ENCODE measurements around the gene VPS26C.
A peak's percentile ranks its signal among the peaks of the same experiment; 100 is the strongest.

VPS26C gene

DNA sequence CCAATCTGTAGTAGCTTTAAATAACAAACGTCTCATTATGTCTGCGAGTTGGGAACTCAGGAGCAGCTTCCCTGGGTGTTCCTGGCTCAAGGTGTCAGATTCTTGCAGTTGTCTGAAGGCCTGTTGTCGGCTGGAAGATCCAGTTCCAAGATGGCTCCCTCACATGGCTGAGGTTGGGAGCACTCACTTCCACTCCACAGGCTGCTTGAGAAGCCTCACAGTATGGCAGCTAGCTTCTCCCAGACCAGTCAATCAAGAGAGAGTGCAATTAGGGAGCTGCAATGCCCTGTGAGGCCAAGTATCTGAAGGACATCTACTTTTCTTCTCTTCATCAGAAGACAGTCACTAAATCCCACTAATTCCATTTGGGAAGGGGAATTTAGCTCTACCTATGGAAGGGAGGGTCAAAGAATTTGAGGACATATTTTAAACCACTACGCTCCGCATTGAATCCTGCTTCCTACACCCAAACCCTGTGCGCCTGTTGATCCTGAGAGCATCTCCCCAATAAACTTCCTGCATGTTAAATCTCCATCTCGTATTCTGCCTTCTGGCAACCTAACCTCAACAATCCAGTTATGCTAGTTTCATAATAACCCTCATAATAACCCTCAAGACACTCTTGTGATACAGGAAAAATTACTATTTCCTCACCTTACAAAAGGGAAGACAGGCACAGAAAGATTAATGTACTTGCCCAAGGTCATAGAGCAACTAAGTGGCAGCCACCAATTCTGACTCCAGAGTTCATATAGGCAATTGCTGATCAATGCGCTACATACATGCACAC, 3.6 kb upstream of the VPS26C start:
- H3K27ac ChIP-seq, result peak overlapping the region; percentile 19; the same call in 1 of the 2 replicates
- TF ChIP-seq ZFX (IDR thresholded peaks at IDR 0.05), result no peak
- TF ChIP-seq, protein P1, sequence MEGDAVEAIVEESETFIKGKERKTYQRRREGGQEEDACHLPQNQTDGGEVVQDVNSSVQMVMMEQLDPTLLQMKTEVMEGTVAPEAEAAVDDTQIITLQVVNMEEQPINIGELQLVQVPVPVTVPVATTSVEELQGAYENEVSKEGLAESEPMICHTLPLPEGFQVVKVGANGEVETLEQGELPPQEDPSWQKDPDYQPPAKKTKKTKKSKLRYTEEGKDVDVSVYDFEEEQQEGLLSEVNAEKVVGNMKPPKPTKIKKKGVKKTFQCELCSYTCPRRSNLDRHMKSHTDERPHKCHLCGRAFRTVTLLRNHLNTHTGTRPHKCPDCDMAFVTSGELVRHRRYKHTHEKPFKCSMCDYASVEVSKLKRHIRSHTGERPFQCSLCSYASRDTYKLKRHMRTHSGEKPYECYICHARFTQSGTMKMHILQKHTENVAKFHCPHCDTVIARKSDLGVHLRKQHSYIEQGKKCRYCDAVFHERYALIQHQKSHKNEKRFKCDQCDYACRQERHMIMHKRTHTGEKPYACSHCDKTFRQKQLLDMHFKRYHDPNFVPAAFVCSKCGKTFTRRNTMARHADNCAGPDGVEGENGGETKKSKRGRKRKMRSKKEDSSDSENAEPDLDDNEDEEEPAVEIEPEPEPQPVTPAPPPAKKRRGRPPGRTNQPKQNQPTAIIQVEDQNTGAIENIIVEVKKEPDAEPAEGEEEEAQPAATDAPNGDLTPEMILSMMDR (conservative IDR thresholded peaks at IDR 0.05), result no peak

DNA sequence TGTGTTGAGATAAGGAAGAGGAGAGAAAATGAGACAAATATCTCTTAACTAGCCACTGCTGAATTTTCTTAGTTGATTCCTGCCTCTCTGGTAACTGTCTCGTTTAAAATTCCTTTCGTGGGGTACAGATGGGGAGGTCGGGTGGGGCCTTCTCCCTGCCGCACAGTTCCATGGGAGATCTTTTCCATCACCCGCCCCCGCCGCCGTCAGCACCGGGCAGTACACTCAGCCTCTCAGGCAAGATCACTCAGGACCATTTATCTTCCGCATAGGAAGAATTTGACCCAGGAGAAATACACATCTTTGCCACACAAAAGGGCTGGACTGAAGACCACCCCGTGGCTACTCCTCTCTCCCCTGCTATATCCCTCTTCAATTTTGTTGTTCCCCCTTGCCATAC, 2.3 kb upstream of the VPS26C start:
- no peak overlapping the region for H3K27ac ChIP-seq
- TF ChIP-seq, protein P1 (conservative IDR thresholded peaks at IDR 0.05), result no peak
- no peak for TF ChIP-seq ZFX (IDR thresholded peaks at IDR 0.05)

DNA sequence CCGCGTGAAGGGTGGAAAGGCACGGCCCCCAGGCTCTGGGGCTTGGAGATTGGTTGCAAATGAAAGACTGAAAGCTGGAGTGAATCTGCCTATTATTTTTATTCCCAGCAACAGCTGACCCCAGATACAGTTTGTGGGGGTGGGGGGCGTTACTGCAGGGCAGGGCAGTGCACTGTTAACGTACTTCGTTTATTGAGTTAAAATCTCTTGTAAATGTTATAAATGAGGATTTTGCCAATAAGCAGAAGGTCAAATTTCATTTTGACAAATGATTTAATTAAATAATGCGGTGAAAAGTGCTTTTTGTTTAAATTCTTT, 1.0 kb upstream of the VPS26C start:
- peak overlapping the region; percentile 95 for H3K27ac ChIP-seq

DNA sequence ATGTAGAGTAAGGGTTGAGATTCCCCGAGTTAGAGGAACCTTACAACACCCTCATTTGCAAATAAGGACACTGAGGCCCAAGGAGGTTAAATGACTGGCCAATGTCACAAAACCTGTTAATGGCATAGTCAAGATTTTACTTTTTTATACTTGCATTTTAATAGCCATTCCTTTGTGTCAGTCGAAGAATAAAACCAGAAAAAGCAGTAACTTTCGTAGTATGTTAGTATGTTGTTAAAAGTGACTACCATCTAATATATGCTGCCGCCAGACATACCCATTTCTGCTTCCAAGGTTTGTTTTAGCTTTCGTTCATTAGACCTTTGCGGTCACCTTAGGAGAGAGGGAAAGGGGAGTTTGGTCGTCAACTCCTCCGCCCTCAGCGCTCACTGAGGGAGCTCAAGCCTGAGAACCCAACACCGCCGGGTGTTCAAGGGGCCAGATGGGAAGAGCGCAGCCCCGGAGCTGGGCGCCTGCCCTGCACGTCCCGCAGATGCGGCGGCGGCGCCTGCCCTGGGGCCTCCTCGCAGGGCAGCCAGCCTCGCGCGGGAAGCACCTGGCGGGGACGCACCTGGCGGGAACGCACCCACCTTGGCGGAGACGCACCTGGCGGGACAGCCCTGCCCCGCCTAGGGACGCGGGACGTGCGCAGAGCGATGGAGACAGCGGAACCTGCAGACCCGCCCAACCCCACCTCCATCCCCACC, 466 bp downstream of the VPS26C start:
- TF ChIP-seq, protein P1 (conservative IDR thresholded peaks at IDR 0.05), result no peak
- TF ChIP-seq ZFX (IDR thresholded peaks at IDR 0.05), result peak; percentile 33; the same call in 1 of the 2 replicates
- H3K27ac ChIP-seq, result peak overlapping the region; percentile 95

More for the DNA sequence above, 1.0 kb upstream of the VPS26C start:
- no peak for TF ChIP-seq ZFX (IDR thresholded peaks at IDR 0.05)
- TF ChIP-seq, protein P1 (conservative IDR thresholded peaks at IDR 0.05), result no peak

DNA sequence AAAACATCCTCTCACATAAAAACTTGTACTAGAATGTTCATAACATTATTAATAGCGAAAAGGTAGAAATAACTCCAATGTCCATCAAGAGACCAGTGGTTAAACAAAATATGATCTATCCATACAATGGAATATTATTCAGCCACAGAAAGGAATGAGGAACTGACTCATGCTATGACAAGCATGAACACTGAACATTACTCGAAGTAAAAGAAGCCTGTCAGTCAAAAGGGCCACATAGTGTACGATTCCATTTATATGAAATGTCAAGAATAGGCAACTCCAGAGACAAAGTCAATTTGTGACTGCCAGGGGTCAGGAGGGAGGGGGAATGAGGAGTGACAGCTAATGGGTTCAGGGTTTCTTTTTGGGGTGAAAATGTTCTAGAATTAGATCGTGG, 2.3 kb downstream of the VPS26C start:
- no peak for TF ChIP-seq ZFX (IDR thresholded peaks at IDR 0.05)
- TF ChIP-seq, protein P1 (conservative IDR thresholded peaks at IDR 0.05), result no peak
- H3K27ac ChIP-seq, result no peak overlapping the region

DNA sequence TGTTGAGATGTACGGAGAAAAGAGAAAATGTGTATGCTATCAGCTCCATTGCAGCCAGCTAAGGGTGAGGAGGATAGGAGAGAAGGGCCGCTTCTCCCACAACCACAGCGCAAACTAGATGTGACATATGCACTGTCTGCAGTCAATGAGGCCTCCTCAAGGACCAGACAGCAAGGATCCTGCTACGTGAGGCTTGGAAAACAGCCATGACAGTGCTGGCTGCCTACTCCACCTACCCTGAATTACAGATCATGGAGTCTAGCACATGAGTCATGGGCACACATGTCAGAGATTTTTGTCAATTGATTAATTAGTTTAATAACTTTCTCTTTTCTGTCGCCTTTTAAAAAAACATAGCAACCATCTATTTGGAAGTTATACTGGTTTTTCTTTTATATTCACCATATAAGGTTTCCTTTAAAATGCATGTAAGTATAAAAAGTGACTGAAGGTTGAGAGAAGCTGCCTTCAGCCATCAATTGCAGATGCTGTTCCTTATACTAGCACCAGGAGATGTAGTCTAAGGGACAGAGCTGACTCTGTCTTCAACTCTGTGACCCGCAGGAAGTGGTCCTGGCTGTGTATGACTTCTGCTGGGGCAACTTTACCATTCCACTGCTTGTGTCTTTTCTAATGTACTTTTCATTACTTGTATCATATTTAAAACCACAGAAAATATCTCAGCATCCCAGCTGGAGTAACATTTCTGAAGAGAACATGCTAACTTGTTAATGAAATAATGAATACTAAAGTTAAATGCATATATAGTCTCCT, 3.1 kb downstream of the VPS26C start:
- no peak for TF ChIP-seq ZFX (IDR thresholded peaks at IDR 0.05)
- TF ChIP-seq, protein P1 (conservative IDR thresholded peaks at IDR 0.05), result no peak
- no peak overlapping the region for H3K27ac ChIP-seq

Data from C4-2B (cell line).